Mesothelial cell of epicardium (in vitro differentiated cells): ENCODE results near the gene CDPF1. TPM values are rescaled to one million over a fixed set of nuclear protein-coding genes. Genes with fewer than 3 reads are reported as not detected.

ENCODE experiments used
- DNase-seq, 2 experiments: peaks; one replicate each; pipeline ENCODE4 v3.0.0; 2021; ENCODE audit warnings: low spot score in 2 of 2; ENCODE audit not compliant: unreplicated experiment in 2 of 2
- H3K27ac Mint-ChIP-seq: 2 replicates; pipeline ENCODE4 v1.8.0; 2021; ENCODE audit warnings: mixed read lengths
- H3K27me3 Mint-ChIP-seq: 2 replicates; pipeline ENCODE4 v1.8.0; 2021; ENCODE audit warnings: low read depth, mixed read lengths
- H3K36me3 Mint-ChIP-seq: 2 replicates; pipeline ENCODE4 v1.8.0; 2021; ENCODE audit warnings: mixed read lengths
- H3K4me1 Mint-ChIP-seq: 2 replicates; pipeline ENCODE4 v1.8.0; 2021; ENCODE audit warnings: mixed read lengths
- H3K4me3 Mint-ChIP-seq: 2 replicates; pipeline ENCODE4 v1.8.0; 2021; ENCODE audit warnings: mild to moderate bottlenecking, moderate library complexity, mixed read lengths
- H3K9me3 Mint-ChIP-seq: 2 replicates; pipeline ENCODE4 v1.8.0; 2021; ENCODE audit warnings: mixed read lengths
- total RNA-seq: library from RNA; stranded (reverse); gene quantifications from 3 replicates; pipeline ENCODE4 v1.2.1, GENCODE V29; 2021
- TF ChIP-seq, protein P1 (sequence below): fragments of 200-600 bp; sonication (generic); IDR thresholded peaks from one replicate; pipeline ENCODE4 v1.5.0; 2021; ENCODE audit warnings: antibody characterized with exemption; ENCODE audit not compliant: unreplicated experiment

Gene CDPF1
- total RNA-seq, 1 donor from 2014 or later, result 12.8 TPM

- Mint-ChIP-seq H3K4me1 (peaks cover 29% of the 10 kb centered on the region), H3K9me3 (no peaks in the 10 kb centered on the region), H3K4me3 (peak overlapping the region; percentile 92), H3K36me3 (peaks cover 17% of the 10 kb centered on the region), H3K27me3 (no peaks in the 10 kb centered on the region), H3K27ac (peak overlapping the region; percentile 98)
- TF ChIP-seq, protein P1, sequence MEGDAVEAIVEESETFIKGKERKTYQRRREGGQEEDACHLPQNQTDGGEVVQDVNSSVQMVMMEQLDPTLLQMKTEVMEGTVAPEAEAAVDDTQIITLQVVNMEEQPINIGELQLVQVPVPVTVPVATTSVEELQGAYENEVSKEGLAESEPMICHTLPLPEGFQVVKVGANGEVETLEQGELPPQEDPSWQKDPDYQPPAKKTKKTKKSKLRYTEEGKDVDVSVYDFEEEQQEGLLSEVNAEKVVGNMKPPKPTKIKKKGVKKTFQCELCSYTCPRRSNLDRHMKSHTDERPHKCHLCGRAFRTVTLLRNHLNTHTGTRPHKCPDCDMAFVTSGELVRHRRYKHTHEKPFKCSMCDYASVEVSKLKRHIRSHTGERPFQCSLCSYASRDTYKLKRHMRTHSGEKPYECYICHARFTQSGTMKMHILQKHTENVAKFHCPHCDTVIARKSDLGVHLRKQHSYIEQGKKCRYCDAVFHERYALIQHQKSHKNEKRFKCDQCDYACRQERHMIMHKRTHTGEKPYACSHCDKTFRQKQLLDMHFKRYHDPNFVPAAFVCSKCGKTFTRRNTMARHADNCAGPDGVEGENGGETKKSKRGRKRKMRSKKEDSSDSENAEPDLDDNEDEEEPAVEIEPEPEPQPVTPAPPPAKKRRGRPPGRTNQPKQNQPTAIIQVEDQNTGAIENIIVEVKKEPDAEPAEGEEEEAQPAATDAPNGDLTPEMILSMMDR, result no peak
- DNase-seq, result no peak
These were observed 45.3 kb upstream of the CDPF1 start for GRCh38 chr22:46295277-46295971.

DNA sequence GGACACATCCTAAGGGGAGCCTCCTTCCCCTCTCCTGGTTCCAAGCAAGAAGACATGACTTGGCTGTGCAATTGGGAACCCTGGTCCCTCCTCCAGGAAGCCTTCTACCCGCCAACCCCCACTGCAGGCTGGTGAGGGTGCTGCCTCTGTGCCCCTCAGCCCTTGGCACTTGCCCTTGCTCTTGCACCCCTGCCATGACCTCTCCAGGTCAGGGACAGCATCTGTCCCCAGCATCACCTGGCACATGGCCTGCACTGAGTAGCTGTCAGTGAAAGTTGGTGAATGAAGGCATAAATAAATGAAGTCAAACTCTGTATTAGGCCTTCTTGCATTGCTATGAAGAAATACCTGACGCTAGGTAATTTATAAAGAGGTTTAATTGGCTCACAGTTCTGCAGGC is 44.7 kb upstream of the CDPF1 start:
- peak overlapping the region; percentile 36 for H3K4me3 Mint-ChIP-seq

GRCh38 chr22:46293577-46294260 is 43.6 kb upstream of the CDPF1 start:
- H3K27ac Mint-ChIP-seq, result no peak overlapping the region

More for the DNA sequence above, 44.7 kb upstream of the CDPF1 start:
- TF ChIP-seq, protein P1, result no peak
- H3K36me3 Mint-ChIP-seq, result peaks cover 16% of the 10 kb centered on the region
- peaks cover 29% of the 10 kb centered on the region for H3K4me1 Mint-ChIP-seq
- no peak for DNase-seq
- no peak overlapping the region for H3K27ac Mint-ChIP-seq
- no peaks in the 10 kb centered on the region for H3K27me3 Mint-ChIP-seq
- no peaks in the 10 kb centered on the region for H3K9me3 Mint-ChIP-seq

GRCh38 chr22:46292732-46293131 is 42.6 kb upstream of the CDPF1 start:
- Mint-ChIP-seq H3K27ac (no peak overlapping the region), H3K4me1 (peaks cover 18% of the 10 kb centered on the region), H3K4me3 (no peak overlapping the region), H3K27me3 (no peaks in the 10 kb centered on the region), H3K36me3 (peaks cover 12% of the 10 kb centered on the region), H3K9me3 (no peaks in the 10 kb centered on the region)
- no peak for DNase-seq
- TF ChIP-seq, protein P1, result no peak

More at GRCh38 chr22:46293577-46294260, 43.6 kb upstream of the CDPF1 start:
- TF ChIP-seq, protein P1, result no peak
- peaks cover 20% of the 10 kb centered on the region for H3K4me1 Mint-ChIP-seq
- DNase-seq, result no peak
- H3K27me3 Mint-ChIP-seq, result no peaks in the 10 kb centered on the region
- H3K36me3 Mint-ChIP-seq, result peaks cover 14% of the 10 kb centered on the region
- no peak overlapping the region for H3K4me3 Mint-ChIP-seq
- H3K9me3 Mint-ChIP-seq, result no peaks in the 10 kb centered on the region

DNA sequence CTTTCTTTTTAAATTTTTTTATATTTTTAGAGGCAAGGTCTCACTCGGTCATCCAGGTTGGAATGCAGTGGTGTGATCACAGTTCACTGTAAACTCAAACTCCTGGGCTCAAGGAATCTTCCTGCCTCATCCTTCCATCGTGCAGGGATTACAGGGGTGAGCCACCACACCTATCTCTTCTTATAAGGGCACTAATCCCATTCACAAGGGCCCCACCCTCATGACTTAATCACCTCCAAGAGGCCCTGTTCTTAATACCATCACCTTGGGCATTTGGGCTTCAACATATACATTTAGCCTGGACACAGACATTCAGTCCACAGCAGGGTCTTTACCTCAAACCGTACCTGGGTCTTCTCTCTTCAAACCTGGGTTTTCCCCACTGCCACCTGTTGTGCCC is 42.1 kb upstream of the CDPF1 start:
- Mint-ChIP-seq H3K27ac (no peak overlapping the region), H3K36me3 (peaks cover 18% of the 10 kb centered on the region)
- TF ChIP-seq, protein P1, result no peak

More for the DNA sequence above, 42.1 kb upstream of the CDPF1 start:
- H3K4me3 Mint-ChIP-seq, result no peak overlapping the region
- H3K4me1 Mint-ChIP-seq, result peaks cover 13% of the 10 kb centered on the region
- H3K27me3 Mint-ChIP-seq, result no peaks in the 10 kb centered on the region
- DNase-seq, result no peak
- no peaks in the 10 kb centered on the region for H3K9me3 Mint-ChIP-seq
